ENCODE measurements around the gene TCEANC. TPM values are rescaled to one million over a fixed set of nuclear protein-coding genes. Genes with fewer than 3 reads are reported as not detected.

TCEANC gene
- total RNA-seq, 1 experiment from 2014 or later, result 1.5 TPM

GRCh38 chrX:13698432-13698831, 45.5 kb downstream of the TCEANC start:
- H3K9me3 ChIP-seq, result no peaks in the 10 kb centered on the region
- no peaks in the 10 kb centered on the region; the same call in 1 of the 2 replicates for H3K36me3 ChIP-seq
- no peaks in the 10 kb centered on the region for H3K27me3 ChIP-seq
- H3K4me3 ChIP-seq, result no peak overlapping the region
- DNase-seq, result no peak

GRCh38 chrX:13699183-13699826, 46.4 kb downstream of the TCEANC start:
- Histone ChIP-seq H3K4me3 (no peak overlapping the region), H3K36me3 (no peaks in the 10 kb centered on the region; the same call in 1 of the 2 replicates), H3K9me3 (no peaks in the 10 kb centered on the region), H3K27me3 (no peaks in the 10 kb centered on the region)
- no peak for DNase-seq

- DNase-seq, result no peak
- Histone ChIP-seq H3K27me3 (no peaks in the 10 kb centered on the region), H3K36me3 (peaks cover under 1% of the 10 kb centered on the region; the same call in 1 of the 2 replicates)
These were observed 47.4 kb downstream of the TCEANC start for GRCh38 chrX:13700380-13700779.

GRCh38 chrX:13702111-13702789, 49.3 kb downstream of the TCEANC start:
- no peaks in the 10 kb centered on the region for H3K27me3 ChIP-seq
- H3K36me3 ChIP-seq, result peaks cover 7% of the 10 kb centered on the region
- H3K4me3 ChIP-seq, result no peak overlapping the region
- no peaks in the 10 kb centered on the region for H3K9me3 ChIP-seq
- no peak for DNase-seq

More at GRCh38 chrX:13700380-13700779, 47.4 kb downstream of the TCEANC start:
- no peaks in the 10 kb centered on the region for H3K9me3 ChIP-seq
- no peak overlapping the region for H3K4me3 ChIP-seq

GRCh38 chrX:13703135-13703534, 50.2 kb downstream of the TCEANC start:
- Histone ChIP-seq H3K27me3 (no peaks in the 10 kb centered on the region), H3K36me3 (peaks cover 7% of the 10 kb centered on the region)
- DNase-seq, result no peak

GRCh38 chrX:13703589-13703988, 50.6 kb downstream of the TCEANC start:
- DNase-seq, result no peak
- no peaks in the 10 kb centered on the region for H3K9me3 ChIP-seq
- H3K27me3 ChIP-seq, result no peaks in the 10 kb centered on the region

More at GRCh38 chrX:13703135-13703534, 50.2 kb downstream of the TCEANC start:
- Histone ChIP-seq H3K9me3 (no peaks in the 10 kb centered on the region), H3K4me3 (no peak overlapping the region)

GRCh38 chrX:13711141-13711540, 58.2 kb downstream of the TCEANC start:
- Histone ChIP-seq H3K27me3 (no peaks in the 10 kb centered on the region), H3K4me3 (no peak overlapping the region), H3K36me3 (peaks cover 32% of the 10 kb centered on the region), H3K9me3 (no peaks in the 10 kb centered on the region)
- no peak for DNase-seq

More at GRCh38 chrX:13703589-13703988, 50.6 kb downstream of the TCEANC start:
- Histone ChIP-seq H3K4me3 (no peak overlapping the region), H3K36me3 (peaks cover 7% of the 10 kb centered on the region)

Other genes starting within 250 kb of the TCEANC start
- gene EGFL6, start 83.5 kb upstream of the TCEANC start, total RNA-seq (2014; rRNA removed; shearing (Covaris generic); ENCODE audit: low replicate concordance), result not detected in 2 replicates
- gene RAB9A, start 36.0 kb downstream of the TCEANC start, total RNA-seq (2014; rRNA removed; shearing (Covaris generic); ENCODE audit: low replicate concordance), result 24.1 and 42.7 TPM in 2 replicates
- gene TRAPPC2, start 81.5 kb downstream of the TCEANC start, total RNA-seq (2014; rRNA removed; shearing (Covaris generic); ENCODE audit: low replicate concordance), result 14.6 and 38.0 TPM in 2 replicates
- gene OFD1, start 81.6 kb downstream of the TCEANC start, total RNA-seq (2014; rRNA removed; shearing (Covaris generic); ENCODE audit: low replicate concordance), result 9.6 and 38.4 TPM in 2 replicates
- 0.16 TPM in 1 of 2 replicates, not detected in the other for gene GPM6B, start 164.0 kb downstream of the TCEANC start, total RNA-seq (2014; rRNA removed; shearing (Covaris generic); ENCODE audit: low replicate concordance)

All from MG63 (cell line).